ENCODE measurements around the gene KCNT2.

Gene KCNT2

GRCh38 chr1:196502437-196502836 lies 105.8 kb downstream of the KCNT2 start:
- DNase-seq, result no peak
- Histone ChIP-seq H4K8ac (ENCODE audit: low read length) (no peak overlapping the region), H2AFZ (ENCODE audit: low read depth, low read length) (no peak overlapping the region), H3K79me1 (replicated peaks; ENCODE audit: low read length, poor library complexity, severe bottlenecking) (peaks cover 4% of the 10 kb centered on the region), H3K27me3 (ENCODE audit: control insufficient read depth in 1 of 2, insufficient read depth in 1 of 2, low read length in 2 of 2) (no peaks in the 10 kb centered on the region), H3K4ac (ENCODE audit: low read depth in 1 of 2, low read length in 2 of 2) (no peak overlapping the region), H3K9me3 (ENCODE audit: control insufficient read depth, low read length) (no peaks in the 10 kb centered on the region), H3K27ac (ENCODE audit: low read length, poor library complexity, severe bottlenecking) (no peak overlapping the region), H3K36me3 (ENCODE audit: control insufficient read depth in 1 of 2, insufficient read depth in 2 of 2, low read depth in 1 of 2, low read length in 2 of 2) (no peaks in the 10 kb centered on the region), H3K4me3 (ENCODE audit: insufficient read depth in 1 of 2, low read depth in 1 of 2, low read length in 2 of 2) (no peak overlapping the region), H4K91ac (ENCODE audit: low read length) (no peak overlapping the region), H2BK120ac (ENCODE audit: low read depth, low read length) (no peak overlapping the region), H2AK5ac (ENCODE audit: low read length, severe bottlenecking) (no peak overlapping the region), H2BK12ac (ENCODE audit: low read length in 2 of 2) (no peak overlapping the region), H2BK15ac (ENCODE audit: low read depth, poor library complexity, severe bottlenecking) (no peak overlapping the region), H3K4me1 (ENCODE audit: control insufficient read depth, insufficient read depth, low read depth, low read length) (no peaks in the 10 kb centered on the region), H3K14ac (ENCODE audit: low read length in 2 of 2) (no peak overlapping the region), H2BK5ac (ENCODE audit: low read depth, low read length, poor library complexity, severe bottlenecking) (no peak overlapping the region), H3K23ac (ENCODE audit: low read length in 2 of 2) (no peak overlapping the region), H3K4me2 (ENCODE audit: low read length, poor library complexity, severe bottlenecking) (no peak overlapping the region), H3K18ac (ENCODE audit: low read depth in 1 of 2, low read length in 2 of 2) (no peak overlapping the region), H3K9ac (ENCODE audit: low read length) (no peak overlapping the region)
- 90% methylated on average over 1 of the region's 2 CpGs for WGBS

DNA sequence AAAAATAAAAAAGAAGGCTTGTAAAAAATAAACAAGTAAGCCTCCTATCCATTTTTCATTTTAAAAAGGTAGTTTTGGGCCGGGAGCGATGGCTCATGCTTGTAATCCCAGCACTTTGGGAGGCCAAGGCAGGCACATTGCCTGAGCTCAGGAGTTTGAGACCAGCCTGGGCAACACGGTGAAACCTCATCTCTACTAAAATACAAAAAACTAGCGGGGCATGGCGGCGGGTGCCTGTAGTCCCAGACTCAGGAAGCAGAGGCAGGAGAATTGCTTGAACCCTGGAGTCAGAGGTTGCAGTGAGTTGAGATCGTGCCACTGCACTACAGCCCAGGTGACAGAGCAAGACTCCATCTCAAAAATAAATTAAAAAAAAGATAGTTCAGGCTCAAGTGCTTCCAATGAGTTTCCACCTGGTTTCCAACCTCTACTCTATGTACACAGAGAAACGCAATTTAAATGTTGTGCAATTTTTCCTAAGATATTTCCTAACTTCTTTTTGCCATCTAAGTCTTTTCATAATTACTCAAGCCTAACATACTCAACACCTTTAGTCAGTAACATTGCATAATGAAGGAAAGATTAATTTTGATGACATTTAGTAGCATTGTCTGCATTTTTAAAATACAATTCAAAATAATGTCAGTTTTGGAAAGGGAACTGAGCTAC lies 106.3 kb downstream of the KCNT2 start:
- no peak overlapping the region for H2BK15ac ChIP-seq (ENCODE audit: low read depth, poor library complexity, severe bottlenecking)
- H4K91ac ChIP-seq (ENCODE audit: low read length), result no peak overlapping the region
- WGBS, result 92% methylated on average over 8 of the region's 8 CpGs
- H3K18ac ChIP-seq (ENCODE audit: low read depth in 1 of 2, low read length in 2 of 2), result no peak overlapping the region
- H3K14ac ChIP-seq (ENCODE audit: low read length in 2 of 2), result no peak overlapping the region
- H3K4me3 ChIP-seq (ENCODE audit: insufficient read depth in 1 of 2, low read depth in 1 of 2, low read length in 2 of 2), result no peak overlapping the region
- no peak overlapping the region for H3K23ac ChIP-seq (ENCODE audit: low read length in 2 of 2)
- H3K4me1 ChIP-seq (ENCODE audit: control insufficient read depth, insufficient read depth, low read depth, low read length), result no peaks in the 10 kb centered on the region
- H2AK5ac ChIP-seq (ENCODE audit: low read length, severe bottlenecking), result no peak overlapping the region
- H2BK120ac ChIP-seq (ENCODE audit: low read depth, low read length), result no peak overlapping the region
- H3K27me3 ChIP-seq (ENCODE audit: control insufficient read depth in 1 of 2, insufficient read depth in 1 of 2, low read length in 2 of 2), result no peaks in the 10 kb centered on the region
- H3K4ac ChIP-seq (ENCODE audit: low read depth in 1 of 2, low read length in 2 of 2), result no peak overlapping the region
- H2BK5ac ChIP-seq (ENCODE audit: low read depth, low read length, poor library complexity, severe bottlenecking), result no peak overlapping the region
- H3K79me1 ChIP-seq (replicated peaks; ENCODE audit: low read length, poor library complexity, severe bottlenecking), result peaks cover 4% of the 10 kb centered on the region
- H3K9me3 ChIP-seq (ENCODE audit: control insufficient read depth, low read length), result no peaks in the 10 kb centered on the region
- no peak overlapping the region for H3K9ac ChIP-seq (ENCODE audit: low read length)
- H4K8ac ChIP-seq (ENCODE audit: low read length), result no peak overlapping the region
- DNase-seq, result no peak
- H3K4me2 ChIP-seq (ENCODE audit: low read length, poor library complexity, severe bottlenecking), result no peak overlapping the region
- no peak overlapping the region for H3K27ac ChIP-seq (ENCODE audit: low read length, poor library complexity, severe bottlenecking)
- no peak overlapping the region for H2AFZ ChIP-seq (ENCODE audit: low read depth, low read length)
- H3K36me3 ChIP-seq (ENCODE audit: control insufficient read depth in 1 of 2, insufficient read depth in 2 of 2, low read depth in 1 of 2, low read length in 2 of 2), result no peaks in the 10 kb centered on the region
- H2BK12ac ChIP-seq (ENCODE audit: low read length in 2 of 2), result no peak overlapping the region

DNA sequence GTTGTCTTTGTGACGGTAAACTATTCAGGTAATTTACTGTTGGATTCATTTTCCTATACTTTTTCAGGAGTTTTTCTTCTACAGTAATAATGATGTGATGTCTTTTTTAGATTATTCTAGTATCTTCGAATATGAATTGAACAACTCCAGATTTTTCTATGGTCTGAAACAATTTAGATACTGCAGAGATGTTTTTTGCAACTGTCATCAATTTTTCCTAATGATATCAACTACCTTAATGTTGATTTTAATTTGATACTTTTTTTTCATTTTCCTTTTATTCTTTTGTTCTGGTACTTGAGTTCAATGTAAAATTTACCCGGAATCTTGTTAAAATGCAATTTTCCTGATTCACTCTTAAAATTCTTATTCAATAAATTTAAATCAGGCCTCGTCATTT lies 110.4 kb downstream of the KCNT2 start:
- Histone ChIP-seq H3K27me3 (ENCODE audit: control insufficient read depth in 1 of 2, insufficient read depth in 1 of 2, low read length in 2 of 2) (no peaks in the 10 kb centered on the region), H2AK5ac (ENCODE audit: low read length, severe bottlenecking) (no peak overlapping the region), H3K4me3 (ENCODE audit: insufficient read depth in 1 of 2, low read depth in 1 of 2, low read length in 2 of 2) (no peak overlapping the region), H3K79me1 (replicated peaks; ENCODE audit: low read length, poor library complexity, severe bottlenecking) (peaks cover 8% of the 10 kb centered on the region), H2BK12ac (ENCODE audit: low read length in 2 of 2) (no peak overlapping the region), H3K27ac (ENCODE audit: low read length, poor library complexity, severe bottlenecking) (no peak overlapping the region), H3K9ac (ENCODE audit: low read length) (no peak overlapping the region), H2AFZ (ENCODE audit: low read depth, low read length) (no peak overlapping the region), H3K18ac (ENCODE audit: low read depth in 1 of 2, low read length in 2 of 2) (no peak overlapping the region), H3K9me3 (ENCODE audit: control insufficient read depth, low read length) (no peaks in the 10 kb centered on the region), H4K91ac (ENCODE audit: low read length) (no peak overlapping the region), H3K36me3 (ENCODE audit: control insufficient read depth in 1 of 2, insufficient read depth in 2 of 2, low read depth in 1 of 2, low read length in 2 of 2) (no peaks in the 10 kb centered on the region), H3K23ac (ENCODE audit: low read length in 2 of 2) (no peak overlapping the region), H2BK120ac (ENCODE audit: low read depth, low read length) (no peak overlapping the region), H2BK5ac (ENCODE audit: low read depth, low read length, poor library complexity, severe bottlenecking) (no peak overlapping the region), H3K4ac (ENCODE audit: low read depth in 1 of 2, low read length in 2 of 2) (no peak overlapping the region), H3K4me1 (ENCODE audit: control insufficient read depth, insufficient read depth, low read depth, low read length) (no peaks in the 10 kb centered on the region), H3K4me2 (ENCODE audit: low read length, poor library complexity, severe bottlenecking) (no peak overlapping the region), H4K8ac (ENCODE audit: low read length) (no peak overlapping the region), H3K14ac (ENCODE audit: low read length in 2 of 2) (no peak overlapping the region), H2BK15ac (ENCODE audit: low read depth, poor library complexity, severe bottlenecking) (no peak overlapping the region)
- 100% methylated on average over 1 of the region's 4 CpGs for WGBS
- DNase-seq, result no peak

- no peak overlapping the region for H3K4me3 ChIP-seq (ENCODE audit: insufficient read depth in 1 of 2, low read depth in 1 of 2, low read length in 2 of 2)
- no peak overlapping the region for H4K91ac ChIP-seq (ENCODE audit: low read length)
- no peaks in the 10 kb centered on the region for H3K4me1 ChIP-seq (ENCODE audit: control insufficient read depth, insufficient read depth, low read depth, low read length)
- H2BK120ac ChIP-seq (ENCODE audit: low read depth, low read length), result no peak overlapping the region
- peaks cover 5% of the 10 kb centered on the region for H3K79me1 ChIP-seq (replicated peaks; ENCODE audit: low read length, poor library complexity, severe bottlenecking)
- H4K8ac ChIP-seq (ENCODE audit: low read length), result no peak overlapping the region
- no peaks in the 10 kb centered on the region for H3K27me3 ChIP-seq (ENCODE audit: control insufficient read depth in 1 of 2, insufficient read depth in 1 of 2, low read length in 2 of 2)
- no peak overlapping the region for H2AK5ac ChIP-seq (ENCODE audit: low read length, severe bottlenecking)
- no peak overlapping the region for H2AFZ ChIP-seq (ENCODE audit: low read depth, low read length)
- no peak overlapping the region for H3K4ac ChIP-seq (ENCODE audit: low read depth in 1 of 2, low read length in 2 of 2)
- H3K18ac ChIP-seq (ENCODE audit: low read depth in 1 of 2, low read length in 2 of 2), result no peak overlapping the region
- WGBS, result 95% methylated on average over 2 of the region's 5 CpGs
- no peak for DNase-seq
- H3K27ac ChIP-seq (ENCODE audit: low read length, poor library complexity, severe bottlenecking), result no peak overlapping the region
- H2BK5ac ChIP-seq (ENCODE audit: low read depth, low read length, poor library complexity, severe bottlenecking), result no peak overlapping the region
- no peak overlapping the region for H3K9ac ChIP-seq (ENCODE audit: low read length)
- no peak overlapping the region for H3K14ac ChIP-seq (ENCODE audit: low read length in 2 of 2)
- no peak overlapping the region for H2BK12ac ChIP-seq (ENCODE audit: low read length in 2 of 2)
- H3K23ac ChIP-seq (ENCODE audit: low read length in 2 of 2), result no peak overlapping the region
- H3K4me2 ChIP-seq (ENCODE audit: low read length, poor library complexity, severe bottlenecking), result no peak overlapping the region
- no peak overlapping the region for H2BK15ac ChIP-seq (ENCODE audit: low read depth, poor library complexity, severe bottlenecking)
- no peaks in the 10 kb centered on the region for H3K36me3 ChIP-seq (ENCODE audit: control insufficient read depth in 1 of 2, insufficient read depth in 2 of 2, low read depth in 1 of 2, low read length in 2 of 2)
- no peaks in the 10 kb centered on the region for H3K9me3 ChIP-seq (ENCODE audit: control insufficient read depth, low read length)
Measured at GRCh38 chr1:196494766-196495165, 113.5 kb downstream of the KCNT2 start.

Data from mesenchymal stem cell (in vitro differentiated cells and primary cell).